ENCODE data around the gene OR2D2. TPM values are rescaled to one million over a fixed set of nuclear protein-coding genes. Genes with fewer than 3 reads are reported as not detected.

Gene OR2D2
- total and polyA plus RNA-seq, 4 donors = not detected

GRCh38 chr11:6875761-6876160 is 16.5 kb downstream of the OR2D2 start:
- Histone ChIP-seq H3K4me1 (ENCODE audit: control insufficient read depth in 4 of 4, insufficient read depth in 4 of 4, low read length in 3 of 4) (no peaks in the 10 kb centered on the region), H3K4me3 (ENCODE audit: low read depth in 1 of 3, low read length in 3 of 3) (no peak overlapping the region), H3K27me3 (ENCODE audit: control insufficient read depth in 4 of 4, insufficient read depth in 4 of 4, low read length in 3 of 4) (no peaks in the 10 kb centered on the region), H3K9ac (ENCODE audit: low read depth in 1 of 2, low read length in 2 of 2) (no peak overlapping the region), H3K27ac (ENCODE audit: low read depth in 1 of 2, low read length in 2 of 2) (no peak overlapping the region), H3K36me3 (ENCODE audit: control insufficient read depth in 4 of 4, insufficient read depth in 3 of 4, low read depth in 1 of 4, low read length in 3 of 4) (no peaks in the 10 kb centered on the region), H3K9me3 (ENCODE audit: control insufficient read depth in 4 of 4, low read length in 3 of 4) (peaks cover 0 to 2% (median 0%) of the 10 kb centered on the region in 4 donors)
- no peak for TF ChIP-seq FOXA1 (IDR thresholded peaks at IDR 0.05)
- TF ChIP-seq EGR1 (IDR thresholded peaks at IDR 0.05; ENCODE audit: low read depth in 2 of 2) = no peak
- TF ChIP-seq NR2F2 (IDR thresholded peaks at IDR 0.05) = no peak
- no peak for TF ChIP-seq HNF4G (IDR thresholded peaks at IDR 0.05)
- no peak for TF ChIP-seq HNF4A (conservative IDR thresholded peaks at IDR 0.05)
- no peak for TF ChIP-seq CTCF (IDR thresholded peaks at IDR 0.05; ENCODE audit: low read depth, low read length, missing input control)
- no peak for TF ChIP-seq MAX (IDR thresholded peaks at IDR 0.05)
- no peak for TF ChIP-seq SP1 (IDR thresholded peaks at IDR 0.05)
- no peak for TF ChIP-seq RXRA (IDR thresholded peaks at IDR 0.05)
- TF ChIP-seq REST (IDR thresholded peaks at IDR 0.05) = no peak
- DNase-seq (ENCODE audit: low spot score) = no peak
- WGBS = 74% methylated on average over 2 of the region's 2 CpGs

DNA sequence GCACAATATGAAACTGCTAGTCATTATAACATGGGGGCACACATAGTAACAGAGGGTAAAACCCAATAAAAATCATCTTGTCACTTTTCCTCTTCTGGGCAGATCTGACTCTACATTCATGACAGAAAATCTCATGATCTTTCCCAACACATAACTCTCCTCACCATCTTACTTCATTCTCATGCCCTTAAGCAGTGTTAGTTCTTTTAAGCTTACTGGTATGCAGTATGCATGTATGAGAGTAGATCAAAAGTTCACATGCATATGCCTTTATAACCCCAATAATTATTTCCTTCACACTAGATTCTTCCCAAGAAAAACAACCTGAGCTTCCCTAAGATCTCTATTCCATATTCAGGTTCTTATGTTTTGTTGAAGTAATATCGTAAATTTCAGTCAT is 21.0 kb downstream of the OR2D2 start:
- Histone ChIP-seq H3K9ac (ENCODE audit: low read depth in 1 of 2, low read length in 2 of 2) (no peak overlapping the region), H3K36me3 (ENCODE audit: control insufficient read depth in 4 of 4, insufficient read depth in 3 of 4, low read depth in 1 of 4, low read length in 3 of 4) (no peaks in the 10 kb centered on the region), H3K27me3 (ENCODE audit: control insufficient read depth in 4 of 4, insufficient read depth in 4 of 4, low read length in 3 of 4) (no peaks in the 10 kb centered on the region), H3K4me3 (ENCODE audit: low read depth in 1 of 3, low read length in 3 of 3) (no peak overlapping the region), H3K27ac (ENCODE audit: low read depth in 1 of 2, low read length in 2 of 2) (no peak overlapping the region), H3K4me1 (ENCODE audit: control insufficient read depth in 4 of 4, insufficient read depth in 4 of 4, low read length in 3 of 4) (no peaks in the 10 kb centered on the region), H3K9me3 (ENCODE audit: control insufficient read depth in 4 of 4, low read length in 3 of 4) (no peaks in the 10 kb centered on the region)
- no peak for TF ChIP-seq GABPA (IDR thresholded peaks at IDR 0.05 in 1 of 2, conservative IDR thresholded peaks at IDR 0.05 in 1 of 2)
- no peak for TF ChIP-seq SP1 (IDR thresholded peaks at IDR 0.05)
- TF ChIP-seq MAX (IDR thresholded peaks at IDR 0.05) = no peak
- TF ChIP-seq, protein P1, sequence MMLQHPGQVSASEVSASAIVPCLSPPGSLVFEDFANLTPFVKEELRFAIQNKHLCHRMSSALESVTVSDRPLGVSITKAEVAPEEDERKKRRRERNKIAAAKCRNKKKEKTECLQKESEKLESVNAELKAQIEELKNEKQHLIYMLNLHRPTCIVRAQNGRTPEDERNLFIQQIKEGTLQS (IDR thresholded peaks at IDR 0.05) = no peak
- 80% methylated on average over 1 of the region's 1 CpG for WGBS
- DNase-seq (ENCODE audit: low spot score) = no peak

DNA sequence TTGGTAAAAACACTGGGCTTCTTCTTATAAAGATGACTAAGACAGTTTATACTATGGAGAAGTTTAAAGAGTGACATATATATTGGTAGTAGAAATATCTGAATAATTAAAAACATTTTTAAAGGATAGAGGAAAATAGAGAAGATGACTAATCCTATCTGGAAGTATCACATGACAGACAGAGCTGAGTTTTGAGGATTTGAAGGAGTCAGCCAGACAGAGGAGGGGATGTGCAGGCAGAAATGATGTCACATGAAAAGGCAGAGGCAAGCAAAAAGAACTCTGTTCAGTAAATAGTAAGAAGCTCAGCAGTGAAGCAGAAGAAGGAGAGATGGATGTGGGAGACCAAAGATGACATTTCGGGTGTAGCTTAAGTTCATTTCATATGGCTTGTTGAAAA is 27.9 kb downstream of the OR2D2 start:
- H3K27ac ChIP-seq (ENCODE audit: low read depth in 1 of 2, low read length in 2 of 2) = no peak overlapping the region
- no peaks in the 10 kb centered on the region for H3K9me3 ChIP-seq (ENCODE audit: control insufficient read depth in 4 of 4, low read length in 3 of 4)
- H3K36me3 ChIP-seq (ENCODE audit: control insufficient read depth in 4 of 4, insufficient read depth in 3 of 4, low read depth in 1 of 4, low read length in 3 of 4) = no peaks in the 10 kb centered on the region
- no peak for DNase-seq (ENCODE audit: low spot score)
- TF ChIP-seq RXRA (IDR thresholded peaks at IDR 0.05) (no peak), YY1 (IDR thresholded peaks at IDR 0.05) (no peak), RAD21 (IDR thresholded peaks at IDR 0.05) (no peak), FOXA1 (IDR thresholded peaks at IDR 0.05) (no peak), JUND (IDR thresholded peaks at IDR 0.05) (no peak), CTCF (IDR thresholded peaks at IDR 0.05; ENCODE audit: low read depth, low read length, missing input control) (no peak)
- TF ChIP-seq, protein P2, sequence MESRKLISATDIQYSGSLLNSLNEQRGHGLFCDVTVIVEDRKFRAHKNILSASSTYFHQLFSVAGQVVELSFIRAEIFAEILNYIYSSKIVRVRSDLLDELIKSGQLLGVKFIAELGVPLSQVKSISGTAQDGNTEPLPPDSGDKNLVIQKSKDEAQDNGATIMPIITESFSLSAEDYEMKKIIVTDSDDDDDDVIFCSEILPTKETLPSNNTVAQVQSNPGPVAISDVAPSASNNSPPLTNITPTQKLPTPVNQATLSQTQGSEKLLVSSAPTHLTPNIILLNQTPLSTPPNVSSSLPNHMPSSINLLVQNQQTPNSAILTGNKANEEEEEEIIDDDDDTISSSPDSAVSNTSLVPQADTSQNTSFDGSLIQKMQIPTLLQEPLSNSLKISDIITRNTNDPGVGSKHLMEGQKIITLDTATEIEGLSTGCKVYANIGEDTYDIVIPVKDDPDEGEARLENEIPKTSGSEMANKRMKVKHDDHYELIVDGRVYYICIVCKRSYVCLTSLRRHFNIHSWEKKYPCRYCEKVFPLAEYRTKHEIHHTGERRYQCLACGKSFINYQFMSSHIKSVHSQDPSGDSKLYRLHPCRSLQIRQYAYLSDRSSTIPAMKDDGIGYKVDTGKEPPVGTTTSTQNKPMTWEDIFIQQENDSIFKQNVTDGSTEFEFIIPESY (IDR thresholded peaks at IDR 0.05) = no peak
- H3K27me3 ChIP-seq (ENCODE audit: control insufficient read depth in 4 of 4, insufficient read depth in 4 of 4, low read length in 3 of 4) = no peaks in the 10 kb centered on the region
- WGBS = 87% methylated on average over 1 of the region's 1 CpG
- H3K4me1 ChIP-seq (ENCODE audit: control insufficient read depth in 4 of 4, insufficient read depth in 4 of 4, low read length in 3 of 4) = no peaks in the 10 kb centered on the region
- H3K9ac ChIP-seq (ENCODE audit: low read depth in 1 of 2, low read length in 2 of 2) = no peak overlapping the region
- no peak overlapping the region for H3K4me3 ChIP-seq (ENCODE audit: low read depth in 1 of 3, low read length in 3 of 3)

Measured in liver (tissue), 9 donors.